Fibroblast of villous mesenchyme (primary cell): ENCODE measurements around the gene RAP1GAP2. TPM values are rescaled to one million over a fixed set of nuclear protein-coding genes. Genes with fewer than 3 reads are reported as not detected.

ENCODE experiments used
- DNase-seq: peaks from one replicate; pipeline ENCODE4 v3.0.0-alpha.2; 2010; ENCODE audit warnings: low read depth
- H3K4me3 ChIP-seq: 2 replicates; pipeline ENCODE4 v1.5.1; 2011; ENCODE audit warnings: low read depth, mild to moderate bottlenecking, low read length
- CTCF ChIP-seq: IDR thresholded peaks from 2 replicates; pipeline ENCODE4 v1.5.1; 2012; ENCODE audit warnings: low read depth, mild to moderate bottlenecking, low read length; ENCODE audit not compliant: insufficient read depth
- total RNA-seq: library from RNA; depleted of rRNA; stranded (reverse); fragments of >200 nt; gene quantifications from 2 replicates; pipeline ENCODE4 v1.2.3, GENCODE V29; 2012

RAP1GAP2 gene
- total RNA-seq, 1 donor, result 5.2 TPM

- H3K4me3 ChIP-seq, result no peak overlapping the region
- no peak for DNase-seq
- no peak for TF ChIP-seq CTCF
Measured at GRCh38 chr17:2758870-2759269, 37.4 kb upstream of the RAP1GAP2 start.

- no peak overlapping the region for H3K4me3 ChIP-seq
- no peak for DNase-seq
- no peak for TF ChIP-seq CTCF
Measured at GRCh38 chr17:2770129-2770528, 26.1 kb upstream of the RAP1GAP2 start.

GRCh38 chr17:2775206-2775605 lies 21.0 kb upstream of the RAP1GAP2 start:
- no peak overlapping the region for H3K4me3 ChIP-seq
- no peak for TF ChIP-seq CTCF
- no peak for DNase-seq

GRCh38 chr17:2776589-2777241 lies 19.5 kb upstream of the RAP1GAP2 start:
- H3K4me3 ChIP-seq, result no peak overlapping the region
- no peak for TF ChIP-seq CTCF
- no peak for DNase-seq

DNA sequence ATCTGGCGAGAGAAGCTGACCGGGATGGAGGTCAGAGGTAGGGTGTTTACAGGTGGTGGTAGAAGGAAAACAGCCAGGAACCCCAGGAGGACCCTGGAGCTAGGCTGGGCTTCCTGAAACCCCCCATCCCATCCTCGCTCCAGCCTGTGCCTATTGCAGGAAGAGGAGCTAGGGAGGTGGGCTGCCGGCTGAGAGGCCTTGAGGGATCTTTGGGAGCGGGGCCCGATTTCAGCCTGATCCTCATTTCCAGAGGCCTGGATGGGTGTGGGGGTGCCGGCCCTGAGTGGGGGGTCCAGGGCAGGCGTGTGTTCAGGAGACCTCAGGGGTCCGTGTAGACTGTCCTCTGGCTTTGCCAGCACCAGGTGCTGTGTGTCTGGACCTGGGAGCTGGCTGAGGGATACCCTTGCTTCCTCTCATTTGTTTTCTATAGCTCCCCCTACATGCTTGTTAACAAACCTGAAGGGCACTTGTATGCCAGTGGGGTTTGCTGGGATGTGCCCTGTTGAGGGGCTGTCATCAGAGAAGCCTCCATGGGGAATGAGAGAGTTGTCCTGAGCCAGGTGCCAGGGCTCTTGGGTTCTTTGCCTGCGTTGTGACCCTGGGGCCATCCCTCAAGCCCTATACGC lies 18.9 kb upstream of the RAP1GAP2 start:
- DNase-seq, result no peak
- H3K4me3 ChIP-seq, result no peak overlapping the region
- TF ChIP-seq CTCF, result no peak

DNA sequence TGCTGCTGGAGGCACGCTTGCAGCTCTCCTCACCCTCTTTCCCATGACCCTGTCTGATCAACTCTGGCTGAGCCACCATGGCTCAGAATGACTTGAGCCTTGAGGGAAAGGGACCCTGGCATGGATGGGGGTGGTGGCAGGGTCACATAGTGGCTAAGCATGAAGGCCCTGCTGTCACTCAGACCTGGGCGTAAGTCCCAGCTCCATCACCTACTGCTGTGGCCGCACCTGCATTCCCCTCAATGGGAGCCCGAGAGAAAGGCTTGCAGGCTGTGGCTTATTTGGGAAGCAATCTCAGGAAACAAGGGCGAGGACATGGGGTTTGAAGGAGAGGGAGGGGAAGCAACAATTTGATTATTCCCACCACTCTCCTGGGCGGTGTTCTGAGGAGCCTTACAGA lies 17.7 kb upstream of the RAP1GAP2 start:
- no peak for TF ChIP-seq CTCF
- no peak for DNase-seq

More for the DNA sequence above, 17.7 kb upstream of the RAP1GAP2 start:
- no peak overlapping the region for H3K4me3 ChIP-seq
